OCI-LY3 (cell line): Measurements from ENCODE around the gene ZNF862.

ENCODE experiments used
- H2AFZ ChIP-seq: fragments of 200-600, 300-600 bp; shearing (Covaris generic); 2 replicates; pipeline ENCODE4 v1.6.0; 2014; ENCODE audit warnings: antibody characterized with exemption, low read depth, low read length
- H3K27ac ChIP-seq: fragments of 200-600, 300-600 bp; sonication (generic); 2 replicates; pipeline ENCODE4 v1.5.1; 2014; ENCODE audit warnings: mild to moderate bottlenecking, low read length, moderate library complexity, mixed read lengths
- H3K27me3 ChIP-seq: fragments of 200-600, 300-600 bp; sonication (generic); 2 replicates; pipeline ENCODE4 v1.6.1; 2014; ENCODE audit warnings: low read depth, low read length, mixed read lengths
- H3K36me3 ChIP-seq: fragments of 200-600, 300-600 bp; sonication (generic); replicated peaks from 2 replicates; pipeline ENCODE3; 2014; ENCODE audit warnings: low read depth, low read length, mixed read lengths
- H3K4me1 ChIP-seq: fragments of 300-600, 200-600 bp; sonication (generic); 2 replicates; pipeline ENCODE4 v1.6.1; 2014; ENCODE audit warnings: low read length, mixed read lengths
- H3K4me2 ChIP-seq: fragments of 200-600, 300-600 bp; sonication (generic); 2 replicates; pipeline ENCODE4 v1.6.1; 2014; ENCODE audit warnings: low read length, mixed read lengths
- H3K4me3 ChIP-seq: fragments of 300-600, 200-600 bp; sonication (generic); 2 replicates; pipeline ENCODE4 v1.5.1; 2014; ENCODE audit warnings: antibody characterized with exemption, mild to moderate bottlenecking, low read length, moderate library complexity
- H3K79me2 ChIP-seq: fragments of 300-600, 200-600 bp; shearing (Covaris generic); 2 replicates; pipeline ENCODE4 v1.6.1; 2014; ENCODE audit warnings: mild to moderate bottlenecking, low read length, mixed read lengths
- H3K9ac ChIP-seq: fragments of 300-600, 200-600 bp; shearing (Covaris generic); 2 replicates; pipeline ENCODE4 v1.6.0; 2014; ENCODE audit warnings: mild to moderate bottlenecking, low read length, moderate library complexity
- H3K9me3 ChIP-seq: fragments of 200-600, 300-600 bp; shearing (Covaris generic); 2 replicates; pipeline ENCODE4 v1.6.1; 2014; ENCODE audit warnings: low read length, mixed read lengths; ENCODE audit not compliant: insufficient read depth
- H4K20me1 ChIP-seq: fragments of 200-600, 300-600 bp; sonication (generic); 2 replicates; pipeline ENCODE4 v1.6.1; 2016; ENCODE audit warnings: low read length, mixed read lengths; ENCODE audit not compliant: insufficient read depth
- CTCF ChIP-seq: fragments of 200-600, 300-600 bp; sonication (generic); IDR thresholded peaks from 2 replicates; pipeline ENCODE4 v1.5.1; 2014; ENCODE audit warnings: antibody characterized with exemption, low read length, low read depth
- EZH2phosphoT487 ChIP-seq: fragments of 200-600 bp; shearing (Covaris generic); IDR thresholded peaks from 2 replicates; pipeline ENCODE4 v1.6.1; 2018; ENCODE audit warnings: antibody characterized with exemption, mixed run types, low read depth

The ZNF862 gene

GRCh38 chr7:149800169-149800555 is 38.0 kb upstream of the ZNF862 start:
- no peaks in the 10 kb centered on the region for H4K20me1 ChIP-seq
- H3K9ac ChIP-seq, result no peak overlapping the region
- no peaks in the 10 kb centered on the region for H3K27me3 ChIP-seq
- H2AFZ ChIP-seq, result no peak overlapping the region
- no peaks in the 10 kb centered on the region for H3K9me3 ChIP-seq
- TF ChIP-seq EZH2phosphoT487 (no peak), CTCF (0 out of 2 replicates have a peak, but pooled peaks have one; percentile 1)
- H3K36me3 ChIP-seq, result no peaks in the 10 kb centered on the region
- H3K27ac ChIP-seq, result no peak overlapping the region
- H3K4me3 ChIP-seq, result no peak overlapping the region
- H3K4me1 ChIP-seq, result peaks cover 6% of the 10 kb centered on the region
- H3K4me2 ChIP-seq, result no peak overlapping the region
- H3K79me2 ChIP-seq, result no peaks in the 10 kb centered on the region

- no peak for TF ChIP-seq EZH2phosphoT487
- no peak for TF ChIP-seq CTCF
- H4K20me1 ChIP-seq, result no peaks in the 10 kb centered on the region
- no peaks in the 10 kb centered on the region for H3K9me3 ChIP-seq
- no peak overlapping the region for H3K4me2 ChIP-seq
- H3K9ac ChIP-seq, result no peak overlapping the region
- no peaks in the 10 kb centered on the region for H3K79me2 ChIP-seq
- no peak overlapping the region for H2AFZ ChIP-seq
- no peak overlapping the region for H3K27ac ChIP-seq
- H3K36me3 ChIP-seq, result no peaks in the 10 kb centered on the region
- H3K4me1 ChIP-seq, result peaks cover 6% of the 10 kb centered on the region
- H3K27me3 ChIP-seq, result no peaks in the 10 kb centered on the region
- H3K4me3 ChIP-seq, result no peak overlapping the region
Measured at GRCh38 chr7:149801002-149801566, 37.1 kb upstream of the ZNF862 start.

GRCh38 chr7:149801816-149802215 is 36.4 kb upstream of the ZNF862 start:
- no peaks in the 10 kb centered on the region for H3K36me3 ChIP-seq

GRCh38 chr7:149802966-149803365 is 35.2 kb upstream of the ZNF862 start:
- Histone ChIP-seq H3K9ac (no peak overlapping the region), H3K79me2 (no peaks in the 10 kb centered on the region), H3K4me3 (no peak overlapping the region), H3K4me2 (no peak overlapping the region), H3K27me3 (peaks cover 4% of the 10 kb centered on the region; the same call in 1 of the 2 replicates), H3K4me1 (peaks cover 6% of the 10 kb centered on the region), H3K27ac (no peak overlapping the region), H4K20me1 (no peaks in the 10 kb centered on the region), H3K9me3 (no peaks in the 10 kb centered on the region), H2AFZ (no peak overlapping the region), H3K36me3 (no peaks in the 10 kb centered on the region)
- TF ChIP-seq CTCF, result no peak
- no peak for TF ChIP-seq EZH2phosphoT487

More at GRCh38 chr7:149801816-149802215, 36.4 kb upstream of the ZNF862 start:
- Histone ChIP-seq H3K79me2 (no peaks in the 10 kb centered on the region), H3K9ac (no peak overlapping the region), H3K9me3 (no peaks in the 10 kb centered on the region), H2AFZ (no peak overlapping the region), H3K4me2 (no peak overlapping the region), H3K4me3 (no peak overlapping the region), H4K20me1 (no peaks in the 10 kb centered on the region), H3K4me1 (peaks cover 6% of the 10 kb centered on the region), H3K27me3 (no peaks in the 10 kb centered on the region), H3K27ac (no peak overlapping the region)
- TF ChIP-seq EZH2phosphoT487 (no peak), CTCF (no peak)
